ENCODE measurements around the gene ELL. TPM values are rescaled to one million over a fixed set of nuclear protein-coding genes. Genes with fewer than 3 reads are reported as not detected.

ELL gene
- total RNA-seq, 1 donor from 2014 or later = 15.5 TPM

DNA sequence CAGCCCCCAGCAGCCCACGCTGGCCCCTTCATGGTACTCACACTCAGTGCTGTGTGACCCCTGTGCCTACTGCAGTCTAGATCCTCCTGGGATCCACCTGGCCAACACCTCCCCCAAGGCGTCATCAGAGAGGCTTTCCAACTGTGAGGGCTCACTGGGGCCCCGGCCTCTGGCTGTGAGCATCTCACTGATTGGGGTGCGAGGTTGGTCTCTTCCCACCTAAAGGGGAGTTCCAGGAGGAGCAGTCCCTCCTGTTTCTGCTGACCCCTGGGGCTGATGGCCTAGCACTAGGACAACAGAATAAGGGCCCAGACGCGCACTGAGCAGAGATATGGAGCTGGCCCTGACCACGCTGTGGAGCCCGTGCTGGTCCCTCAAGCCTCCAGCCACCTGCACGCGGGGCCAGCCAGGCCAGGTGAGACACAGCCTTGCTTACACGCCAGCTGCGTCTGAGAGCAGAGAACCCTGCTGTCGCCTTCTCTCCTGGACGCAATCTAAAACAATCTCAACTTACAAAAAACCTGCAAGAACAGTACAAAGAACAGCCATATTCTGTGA is 32.2 kb downstream of the ELL start:
- Mint-ChIP-seq H3K4me1 (ENCODE audit: low read depth) (peaks cover 7% of the 10 kb centered on the region), H3K27me3 (no peaks in the 10 kb centered on the region), H3K4me3 (ENCODE audit: low read depth) (no peak overlapping the region), H3K9me3 (ENCODE audit: low read depth) (no peaks in the 10 kb centered on the region), H3K36me3 (ENCODE audit: insufficient read depth) (no peaks in the 10 kb centered on the region), H3K27ac (no peak overlapping the region)
- TF ChIP-seq CTCF (IDR thresholded peaks at IDR 0.05; ENCODE audit: unreplicated experiment) = no peak
- no peak for DNase-seq (ENCODE audit: low spot score, unreplicated experiment)

DNA sequence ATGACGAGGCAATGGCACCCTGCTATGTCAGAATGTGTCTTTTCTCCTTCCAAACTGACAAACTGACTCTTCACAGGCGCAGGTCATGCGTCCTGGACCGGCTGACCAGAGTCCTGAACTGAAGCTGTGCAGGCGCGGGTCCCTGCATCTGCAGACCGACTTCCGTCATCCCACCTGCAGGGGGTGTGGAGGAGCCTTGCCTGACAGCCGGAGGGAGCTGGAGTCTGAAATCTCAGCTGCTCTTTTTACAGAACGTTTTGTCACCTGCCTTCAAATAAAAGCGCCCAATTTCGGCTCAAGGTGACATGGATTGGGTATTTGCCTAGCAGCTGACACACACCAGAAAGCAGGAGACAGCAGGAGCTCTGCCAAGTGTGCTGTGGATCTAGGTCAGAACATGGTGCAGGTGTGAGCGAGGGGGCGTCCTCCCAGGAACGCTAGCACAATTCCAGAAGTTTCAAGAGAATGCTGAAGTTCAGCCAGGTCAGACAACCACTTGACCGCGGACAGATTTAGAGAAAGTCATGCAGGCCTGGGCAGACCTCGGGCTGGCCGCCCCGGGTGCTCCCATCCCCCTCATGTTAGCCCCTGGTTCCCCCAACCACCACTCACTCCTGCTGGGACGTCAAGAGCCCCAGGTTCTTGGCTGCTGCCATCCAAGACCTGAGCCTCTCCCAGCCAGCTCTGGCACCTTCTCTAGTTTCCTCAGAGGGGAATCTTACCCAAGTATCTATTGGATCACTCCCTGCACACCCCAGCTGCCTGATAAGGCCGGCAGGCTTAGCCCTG is 32.8 kb downstream of the ELL start:
- H3K27me3 Mint-ChIP-seq = no peaks in the 10 kb centered on the region
- DNase-seq (ENCODE audit: low spot score, unreplicated experiment) = peak; percentile 37
- TF ChIP-seq CTCF (IDR thresholded peaks at IDR 0.05; ENCODE audit: unreplicated experiment) = peak; percentile 63
- H3K9me3 Mint-ChIP-seq (ENCODE audit: low read depth) = no peaks in the 10 kb centered on the region
- peak overlapping the region; percentile 24 for H3K27ac Mint-ChIP-seq
- no peak overlapping the region for H3K4me3 Mint-ChIP-seq (ENCODE audit: low read depth)
- no peaks in the 10 kb centered on the region for H3K36me3 Mint-ChIP-seq (ENCODE audit: insufficient read depth)
- peaks cover 7% of the 10 kb centered on the region for H3K4me1 Mint-ChIP-seq (ENCODE audit: low read depth)

DNA sequence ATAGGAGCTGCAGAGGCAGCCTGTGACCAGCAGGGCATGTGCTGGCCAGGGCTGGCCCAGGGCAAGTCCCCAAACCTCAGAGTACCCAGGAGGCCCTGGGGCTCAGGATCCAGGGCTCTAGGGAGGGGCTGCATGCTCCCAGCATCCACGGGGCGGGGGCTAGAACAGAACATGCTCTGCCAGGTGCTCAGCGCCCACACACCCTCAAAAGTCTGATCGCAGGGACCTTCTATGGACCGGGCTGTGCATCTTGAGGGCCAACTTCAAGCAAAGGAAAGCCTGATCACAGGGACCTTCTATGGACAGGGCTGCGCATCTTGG is 33.5 kb downstream of the ELL start:
- H3K9me3 Mint-ChIP-seq (ENCODE audit: low read depth) = no peaks in the 10 kb centered on the region
- peaks cover 7% of the 10 kb centered on the region for H3K4me1 Mint-ChIP-seq (ENCODE audit: low read depth)
- H3K36me3 Mint-ChIP-seq (ENCODE audit: insufficient read depth) = no peaks in the 10 kb centered on the region
- H3K4me3 Mint-ChIP-seq (ENCODE audit: low read depth) = no peak overlapping the region
- no peak for TF ChIP-seq CTCF (IDR thresholded peaks at IDR 0.05; ENCODE audit: unreplicated experiment)
- no peaks in the 10 kb centered on the region for H3K27me3 Mint-ChIP-seq
- no peak for DNase-seq (ENCODE audit: low spot score, unreplicated experiment)
- no peak overlapping the region for H3K27ac Mint-ChIP-seq

GRCh38 chr19:18487576-18488402 is 34.1 kb downstream of the ELL start:
- Mint-ChIP-seq H3K27ac (no peak overlapping the region), H3K4me1 (ENCODE audit: low read depth) (peaks cover 7% of the 10 kb centered on the region), H3K4me3 (ENCODE audit: low read depth) (no peak overlapping the region), H3K27me3 (no peaks in the 10 kb centered on the region), H3K36me3 (ENCODE audit: insufficient read depth) (no peaks in the 10 kb centered on the region), H3K9me3 (ENCODE audit: low read depth) (no peaks in the 10 kb centered on the region)
- DNase-seq (ENCODE audit: low spot score, unreplicated experiment) = no peak
- TF ChIP-seq CTCF (IDR thresholded peaks at IDR 0.05; ENCODE audit: unreplicated experiment) = no peak

- DNase-seq (ENCODE audit: low spot score, unreplicated experiment) = no peak
- Mint-ChIP-seq H3K9me3 (ENCODE audit: low read depth) (no peaks in the 10 kb centered on the region), H3K4me3 (ENCODE audit: low read depth) (no peak overlapping the region), H3K36me3 (ENCODE audit: insufficient read depth) (no peaks in the 10 kb centered on the region), H3K27ac (no peak overlapping the region), H3K27me3 (no peaks in the 10 kb centered on the region), H3K4me1 (ENCODE audit: low read depth) (peaks cover 7% of the 10 kb centered on the region)
- TF ChIP-seq CTCF (IDR thresholded peaks at IDR 0.05; ENCODE audit: unreplicated experiment) = no peak
Observed at GRCh38 chr19:18486746-18487145, 35.1 kb downstream of the ELL start.
